BLaER1 treated with 17β-estradiol and CSF1 and Interleukin-3, amounts not matched to agents 10 nM and 100 nM (cell line): ENCODE results near the gene TTC7B.
A peak's percentile ranks its signal among the peaks of the same experiment; 100 is the strongest.

ENCODE experiments used
- H3K27ac ChIP-seq, 11 experiments: shearing (Covaris generic); formaldehyde crosslinking; 2 replicates each; pipeline ENCODE4 v1.8.1; 2022
- H3K27me3 ChIP-seq, 11 experiments: shearing (Covaris generic); formaldehyde crosslinking; 2 replicates each; pipeline ENCODE4 v1.8.1; 2022
- H3K36me3 ChIP-seq, 11 experiments: shearing (Covaris generic); formaldehyde crosslinking; 2 replicates each; pipeline ENCODE4 v1.8.1; 2022
- H3K4me1 ChIP-seq, 10 experiments: shearing (Covaris generic); formaldehyde crosslinking; 2 replicates each; pipeline ENCODE4 v1.8.1; 2022
- H3K4me2 ChIP-seq, 11 experiments: shearing (Covaris generic); formaldehyde crosslinking; 2 replicates each; pipeline ENCODE4 v1.8.1; 2022
- H3K4me3 ChIP-seq, 10 experiments: shearing (Covaris generic); formaldehyde crosslinking; 2 replicates each; pipeline ENCODE4 v1.8.1; 2022
- H3K9ac ChIP-seq, 11 experiments: shearing (Covaris generic); formaldehyde crosslinking; 2 replicates each; pipeline ENCODE4 v1.8.1; 2022
- H3K9me3 ChIP-seq, 11 experiments: shearing (Covaris generic); formaldehyde crosslinking; replicated peaks in 1 of 11; 2 replicates each; pipeline ENCODE4 v1.8.1; 2022
- H4K20me1 ChIP-seq, 11 experiments: shearing (Covaris generic); formaldehyde crosslinking; 2 replicates each; pipeline ENCODE4 v1.8.1; 2022
- Cebpa-rat ChIP-seq, 11 experiments: shearing (Covaris generic); IDR thresholded peaks; 2 replicates each; pipeline ENCODE4 v1.8.1; 2022

Gene TTC7B

GRCh38 chr14:90491221-90491885 is 324.9 kb downstream of the TTC7B start:
- H3K9me3 ChIP-seq = peaks cover 0 to 6% (median 0%) of the 10 kb centered on the region in 11 experiments; a peak in 2 of 22 replicates
- H3K4me1 ChIP-seq = peaks cover 8 to 26% (median 17%) of the 10 kb centered on the region in 10 experiments
- no peaks in the 10 kb centered on the region for H3K36me3 ChIP-seq
- no peak overlapping the region for H3K9ac ChIP-seq
- H3K4me2 ChIP-seq = peak overlapping the region in 1 of 11 experiments; percentile 9; a peak in 1 of 22 replicates
- no peaks in the 10 kb centered on the region for H4K20me1 ChIP-seq
- H3K27ac ChIP-seq = no peak overlapping the region
- no peak for TF ChIP-seq Cebpa-rat (IDR thresholded peaks at IDR 0.05)
- no peak overlapping the region for H3K4me3 ChIP-seq
- no peaks in the 10 kb centered on the region for H3K27me3 ChIP-seq

GRCh38 chr14:90490720-90491050 is 325.5 kb downstream of the TTC7B start:
- Histone ChIP-seq H3K36me3 (no peaks in the 10 kb centered on the region), H3K9me3 (peaks cover 0 to 2% (median 0%) of the 10 kb centered on the region in 11 experiments; a peak in 2 of 22 replicates), H3K27me3 (no peaks in the 10 kb centered on the region), H4K20me1 (no peaks in the 10 kb centered on the region), H3K4me3 (no peak overlapping the region), H3K4me2 (no peak overlapping the region), H3K27ac (no peak overlapping the region), H3K4me1 (peaks cover 8 to 33% (median 24%) of the 10 kb centered on the region in 10 experiments), H3K9ac (no peak overlapping the region)
- no peak for TF ChIP-seq Cebpa-rat (IDR thresholded peaks at IDR 0.05)

DNA sequence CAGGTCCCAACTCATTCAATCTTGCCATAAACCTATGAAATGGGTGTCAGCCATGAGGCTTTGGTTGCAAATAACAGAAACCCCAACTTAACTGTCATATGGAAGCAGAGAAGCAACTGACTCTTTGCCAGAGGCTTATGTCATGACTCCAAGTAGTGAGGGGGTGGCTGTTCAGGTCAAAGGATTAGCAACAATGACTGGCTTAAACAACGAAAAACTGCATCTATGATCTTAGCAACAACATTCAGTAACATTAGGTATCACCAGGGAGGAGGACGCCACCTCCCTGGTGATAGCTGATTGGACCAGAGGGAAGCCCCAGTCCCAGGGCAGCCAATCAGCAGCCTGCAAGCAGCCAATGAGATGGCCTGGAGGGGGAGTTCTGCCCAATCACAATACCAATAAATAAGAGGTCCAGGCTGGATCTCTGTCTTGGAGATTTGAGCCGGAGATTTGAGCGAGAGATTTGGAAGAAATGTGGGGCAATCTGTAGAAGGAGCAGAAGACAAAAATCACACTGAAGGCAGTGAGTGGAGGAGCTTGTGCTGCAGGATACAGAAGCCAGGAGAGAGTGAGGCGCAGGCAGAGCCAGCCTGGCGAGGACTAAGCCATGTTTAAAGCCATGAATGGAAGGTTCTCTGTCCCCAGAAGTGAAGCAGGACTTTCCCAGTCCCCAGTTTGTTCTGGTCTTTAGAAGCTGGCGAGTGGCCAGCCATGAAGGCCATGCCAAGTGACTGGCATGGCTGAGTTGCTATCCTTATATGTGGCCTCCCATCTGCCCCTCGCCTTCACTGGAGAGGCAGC is 326.1 kb downstream of the TTC7B start:
- Histone ChIP-seq H3K4me2 (no peak overlapping the region), H3K36me3 (no peaks in the 10 kb centered on the region), H3K27me3 (no peaks in the 10 kb centered on the region), H3K9ac (no peak overlapping the region), H3K4me3 (no peak overlapping the region), H3K27ac (no peak overlapping the region), H3K4me1 (peaks cover 8 to 34% (median 27%) of the 10 kb centered on the region in 10 experiments), H4K20me1 (no peaks in the 10 kb centered on the region), H3K9me3 (no peaks in the 10 kb centered on the region; a peak in 2 of 22 replicates)
- TF ChIP-seq Cebpa-rat (IDR thresholded peaks at IDR 0.05) = no peak

DNA sequence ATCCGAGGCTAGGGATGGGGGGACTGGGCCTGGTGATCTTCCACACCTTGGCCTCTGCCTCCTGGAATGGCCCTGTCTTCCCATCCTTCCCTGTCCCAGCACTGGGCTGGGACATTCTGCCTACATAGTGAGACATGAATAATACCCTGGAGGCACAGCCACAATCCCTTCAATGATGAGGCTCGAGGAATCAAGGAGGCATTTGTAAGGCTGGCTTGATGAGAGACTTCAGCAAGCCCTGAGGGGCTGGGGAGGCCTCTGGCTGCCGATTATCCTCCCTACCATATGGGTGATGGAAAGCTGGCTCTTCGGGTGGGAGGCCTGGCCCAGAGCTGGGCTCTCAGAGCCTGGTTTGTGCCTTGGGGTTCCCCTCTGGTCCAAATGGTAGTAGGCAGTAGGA is 326.9 kb downstream of the TTC7B start:
- H3K4me2 ChIP-seq = no peak overlapping the region
- peaks cover 8 to 41% (median 34%) of the 10 kb centered on the region in 10 experiments for H3K4me1 ChIP-seq
- H3K36me3 ChIP-seq = no peaks in the 10 kb centered on the region
- no peak for TF ChIP-seq Cebpa-rat (IDR thresholded peaks at IDR 0.05)
- H3K4me3 ChIP-seq = no peak overlapping the region
- H3K27me3 ChIP-seq = no peaks in the 10 kb centered on the region
- H3K9me3 ChIP-seq = no peaks in the 10 kb centered on the region; a peak in 2 of 22 replicates
- no peak overlapping the region for H3K27ac ChIP-seq
- H4K20me1 ChIP-seq = no peaks in the 10 kb centered on the region
- no peak overlapping the region for H3K9ac ChIP-seq

DNA sequence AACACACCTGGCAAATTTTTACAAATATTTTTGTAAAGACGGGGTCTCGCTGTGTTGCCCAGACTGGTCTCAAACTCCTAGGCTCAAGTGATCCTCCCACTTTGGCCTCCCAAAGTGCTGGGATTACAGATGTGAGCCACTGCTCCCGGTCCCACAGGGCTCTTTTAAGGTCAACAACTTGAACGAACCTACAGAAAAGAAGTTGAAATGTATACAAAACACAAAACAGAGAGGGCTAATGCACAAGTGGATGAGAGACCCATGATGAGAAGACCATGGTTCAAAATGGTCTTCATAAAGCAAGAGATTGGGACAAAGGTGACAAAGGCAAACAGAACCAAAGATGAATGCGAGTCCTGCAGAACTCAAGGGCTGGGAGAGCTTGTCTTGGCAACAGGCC is 328.0 kb downstream of the TTC7B start:
- no peak overlapping the region for H3K9ac ChIP-seq
- 0 out of 22 replicates have a peak overlapping the region, but pooled peaks of 1 of the 11 experiments have one; percentile 75 for H3K4me2 ChIP-seq
- no peaks in the 10 kb centered on the region for H4K20me1 ChIP-seq
- TF ChIP-seq Cebpa-rat (IDR thresholded peaks at IDR 0.05) = no peak
- peak overlapping the region in 1 of 11 experiments; percentile 61; a peak in 1 of 22 replicates for H3K27ac ChIP-seq
- no peaks in the 10 kb centered on the region for H3K36me3 ChIP-seq
- H3K9me3 ChIP-seq = no peaks in the 10 kb centered on the region; a peak in 2 of 22 replicates
- H3K27me3 ChIP-seq = no peaks in the 10 kb centered on the region
- peaks cover 18 to 52% (median 45%) of the 10 kb centered on the region in 10 experiments for H3K4me1 ChIP-seq
- H3K4me3 ChIP-seq = no peak overlapping the region

DNA sequence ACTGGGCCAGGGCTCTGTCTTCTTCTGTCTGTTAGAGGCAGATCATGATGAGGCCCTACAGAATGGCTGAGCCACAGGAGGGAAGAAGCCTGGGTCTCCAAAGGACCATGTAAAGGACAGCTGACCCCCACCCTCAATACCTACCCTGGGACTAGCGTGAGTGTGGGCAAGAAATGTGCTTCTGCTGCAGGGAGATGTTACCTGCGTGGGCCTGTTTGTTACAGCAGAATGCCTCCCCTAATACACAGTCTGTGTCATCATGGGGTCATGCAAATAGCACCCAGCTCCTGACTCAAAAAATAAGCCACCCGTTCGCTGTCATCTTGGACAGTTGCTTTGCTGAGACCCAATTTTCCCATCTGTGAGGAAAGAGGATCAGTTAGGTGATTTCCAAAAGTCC is 328.8 kb downstream of the TTC7B start:
- peaks cover 19 to 60% (median 53%) of the 10 kb centered on the region in 10 experiments for H3K4me1 ChIP-seq
- peaks cover 0 to 5% (median under 1%) of the 10 kb centered on the region in 11 experiments; a peak in 7 of 22 replicates for H3K9me3 ChIP-seq
- H3K27ac ChIP-seq = peak overlapping the region in 6 of 11 experiments; percentile 31 to 62 (median 49); a peak in 9 of 22 replicates
- H3K27me3 ChIP-seq = no peaks in the 10 kb centered on the region
- H3K4me3 ChIP-seq = no peak overlapping the region
- H3K4me2 ChIP-seq = peak overlapping the region; percentile 52 to 84 (median 75)
- H3K9ac ChIP-seq = peak overlapping the region in 4 of 11 experiments; percentile 15 to 52 (median 29); a peak in 7 of 22 replicates
- H3K36me3 ChIP-seq = no peaks in the 10 kb centered on the region
- TF ChIP-seq Cebpa-rat (IDR thresholded peaks at IDR 0.05) = no peak
- no peaks in the 10 kb centered on the region for H4K20me1 ChIP-seq

DNA sequence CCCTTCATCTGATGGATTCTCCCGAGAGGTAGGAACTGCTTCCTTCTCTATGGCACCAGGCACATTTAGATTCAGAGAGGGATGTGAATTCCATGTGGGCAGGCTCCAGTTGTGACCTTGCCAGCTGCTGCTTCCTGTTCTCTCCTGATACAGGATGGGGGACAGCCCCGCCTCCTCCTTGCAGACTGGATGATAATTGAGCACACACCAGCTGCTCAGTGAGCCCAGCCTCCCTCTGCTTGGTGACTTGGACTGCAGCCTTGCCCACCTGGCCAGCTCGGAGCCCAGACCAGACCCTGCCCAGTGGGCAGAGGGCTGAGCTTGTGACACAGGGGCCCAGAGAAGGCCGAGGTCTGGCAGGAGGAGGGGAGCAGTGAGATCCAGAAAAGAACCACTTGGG is 329.2 kb downstream of the TTC7B start:
- Histone ChIP-seq H3K4me3 (no peak overlapping the region), H3K9me3 (peaks cover 1 to 9% (median 5%) of the 10 kb centered on the region in 11 experiments; a peak in 18 of 22 replicates), H3K36me3 (no peaks in the 10 kb centered on the region), H4K20me1 (no peaks in the 10 kb centered on the region), H3K27ac (peak overlapping the region in 7 of 11 experiments; percentile 18 to 62 (median 46); a peak in 12 of 22 replicates), H3K4me1 (peaks cover 19 to 63% (median 56%) of the 10 kb centered on the region in 10 experiments), H3K27me3 (no peaks in the 10 kb centered on the region), H3K4me2 (peak overlapping the region; percentile 52 to 84 (median 75)), H3K9ac (peak overlapping the region in 6 of 11 experiments; percentile 6 to 52 (median 22); a peak in 8 of 22 replicates)
- no peak for TF ChIP-seq Cebpa-rat (IDR thresholded peaks at IDR 0.05)

DNA sequence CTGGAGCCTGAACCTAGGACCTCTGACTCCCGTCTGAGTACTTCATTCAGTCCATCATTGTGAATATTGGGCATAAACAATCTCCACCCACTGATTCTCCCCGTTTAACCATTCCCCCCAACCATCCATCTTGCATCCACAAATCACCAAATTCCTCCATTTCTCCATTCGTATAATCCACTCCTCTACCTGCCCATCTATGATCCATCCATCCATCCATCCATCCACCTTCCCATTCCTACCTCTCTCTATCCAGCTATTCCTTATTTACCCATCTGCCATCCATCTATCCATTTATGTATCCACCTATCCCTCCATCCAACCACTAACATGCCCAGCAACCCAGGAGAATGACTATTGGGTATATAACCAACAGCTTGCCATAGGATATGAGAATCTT is 331.9 kb downstream of the TTC7B start:
- Histone ChIP-seq H3K36me3 (peaks cover 0 to 5% (median 0%) of the 10 kb centered on the region in 11 experiments; a peak in 2 of 22 replicates), H3K27me3 (no peaks in the 10 kb centered on the region), H3K4me1 (peaks cover 19 to 59% (median 51%) of the 10 kb centered on the region in 10 experiments), H3K9ac (peak overlapping the region in 8 of 11 experiments; percentile 8 to 82 (median 78); a peak in 16 of 22 replicates), H3K4me3 (peak overlapping the region in 6 of 10 experiments; percentile 3 to 29 (median 26); a peak in 4 of 20 replicates), H4K20me1 (no peaks in the 10 kb centered on the region), H3K27ac (peak overlapping the region in 8 of 11 experiments; percentile 64 to 93 (median 89); a peak in 16 of 22 replicates), H3K9me3 (peaks cover 23 to 37% (median 29%) of the 10 kb centered on the region in 11 experiments), H3K4me2 (peak overlapping the region; percentile 48 to 89 (median 79); a peak in 21 of 22 replicates)
- TF ChIP-seq Cebpa-rat (IDR thresholded peaks at IDR 0.05) = no peak
